Measurements from ENCODE around the gene PAQR8. TPM values are rescaled to one million over a fixed set of nuclear protein-coding genes. Genes with fewer than 3 reads are reported as not detected.
A peak's percentile ranks its signal among the peaks of the same experiment; 100 is the strongest.

PAQR8 gene
- total and polyA plus RNA-seq, 2 experiments from 2014 or later = 20.8 to 36.9 TPM

DNA sequence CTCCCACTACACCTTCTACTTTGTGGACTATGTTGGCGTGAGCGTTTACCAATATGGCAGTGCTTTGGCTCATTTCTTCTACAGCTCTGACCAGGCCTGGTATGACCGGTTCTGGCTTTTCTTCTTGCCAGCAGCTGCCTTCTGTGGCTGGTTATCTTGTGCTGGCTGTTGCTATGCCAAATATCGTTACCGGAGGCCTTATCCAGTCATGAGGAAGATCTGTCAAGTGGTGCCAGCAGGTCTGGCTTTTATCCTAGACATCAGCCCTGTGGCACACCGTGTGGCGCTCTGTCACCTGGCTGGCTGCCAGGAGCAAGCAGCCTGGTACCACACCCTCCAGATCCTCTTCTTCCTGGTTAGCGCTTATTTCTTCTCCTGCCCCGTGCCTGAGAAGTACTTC is 41.7 kb downstream of the PAQR8 start:
- no peak overlapping the region for H2AFZ ChIP-seq
- no peak for DNase-seq (ENCODE audit: low spot score)
- no peaks in the 10 kb centered on the region for H3K4me1 ChIP-seq (ENCODE audit: insufficient read depth)
- no peaks in the 10 kb centered on the region for H3K36me3 ChIP-seq (replicated peaks; ENCODE audit: insufficient read depth, low read depth)
- no peaks in the 10 kb centered on the region for H4K20me1 ChIP-seq (ENCODE audit: insufficient read depth, poor library complexity, severe bottlenecking)
- TF ChIP-seq EZH2 (IDR thresholded peaks at IDR 0.05; ENCODE audit: borderline replicate concordance) = no peak
- TF ChIP-seq, protein P1, sequence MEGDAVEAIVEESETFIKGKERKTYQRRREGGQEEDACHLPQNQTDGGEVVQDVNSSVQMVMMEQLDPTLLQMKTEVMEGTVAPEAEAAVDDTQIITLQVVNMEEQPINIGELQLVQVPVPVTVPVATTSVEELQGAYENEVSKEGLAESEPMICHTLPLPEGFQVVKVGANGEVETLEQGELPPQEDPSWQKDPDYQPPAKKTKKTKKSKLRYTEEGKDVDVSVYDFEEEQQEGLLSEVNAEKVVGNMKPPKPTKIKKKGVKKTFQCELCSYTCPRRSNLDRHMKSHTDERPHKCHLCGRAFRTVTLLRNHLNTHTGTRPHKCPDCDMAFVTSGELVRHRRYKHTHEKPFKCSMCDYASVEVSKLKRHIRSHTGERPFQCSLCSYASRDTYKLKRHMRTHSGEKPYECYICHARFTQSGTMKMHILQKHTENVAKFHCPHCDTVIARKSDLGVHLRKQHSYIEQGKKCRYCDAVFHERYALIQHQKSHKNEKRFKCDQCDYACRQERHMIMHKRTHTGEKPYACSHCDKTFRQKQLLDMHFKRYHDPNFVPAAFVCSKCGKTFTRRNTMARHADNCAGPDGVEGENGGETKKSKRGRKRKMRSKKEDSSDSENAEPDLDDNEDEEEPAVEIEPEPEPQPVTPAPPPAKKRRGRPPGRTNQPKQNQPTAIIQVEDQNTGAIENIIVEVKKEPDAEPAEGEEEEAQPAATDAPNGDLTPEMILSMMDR (IDR thresholded peaks at IDR 0.05; ENCODE audit: poor library complexity) = no peak
- no peak for TF ChIP-seq EZH2phosphoT487 (IDR thresholded peaks at IDR 0.05; ENCODE audit: low read depth, severe bottlenecking, unreplicated experiment)
- WGBS (ENCODE audit: low lambda C conversion rate, missing lambda C conversion rate) = 93% methylated on average over 9 of the region's 9 CpGs
- no peak overlapping the region for H3K27ac ChIP-seq
- peaks cover 24% of the 10 kb centered on the region for H3K79me2 ChIP-seq
- H3K4me2 ChIP-seq = no peak overlapping the region
- H3K27me3 ChIP-seq = no peaks in the 10 kb centered on the region
- H3K9me2 ChIP-seq (replicated peaks; ENCODE audit: insufficient read depth) = no peaks in the 10 kb centered on the region
- H3K4me3 ChIP-seq = no peak overlapping the region
- no peaks in the 10 kb centered on the region for H3K9me3 ChIP-seq (ENCODE audit: low read depth)

DNA sequence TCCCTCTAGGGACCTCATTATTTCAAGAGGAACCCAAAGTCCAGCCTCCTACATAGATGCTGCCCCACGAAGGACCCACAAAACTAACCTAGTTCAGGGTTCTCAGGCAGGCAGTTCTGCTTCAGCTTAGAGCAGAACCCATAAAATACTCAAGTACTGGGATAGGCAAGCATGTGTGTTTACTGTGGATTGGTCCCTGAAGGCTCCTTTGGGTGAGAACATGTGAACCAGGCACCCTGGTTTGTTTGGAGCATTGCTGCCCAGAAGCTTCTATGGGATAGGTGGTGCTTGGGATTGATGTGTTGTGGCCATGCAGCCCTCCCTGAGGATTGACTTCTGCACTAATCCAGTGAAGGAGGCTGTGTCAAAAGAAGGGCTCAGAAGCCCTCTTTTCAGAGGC is 43.3 kb downstream of the PAQR8 start:
- no peak for DNase-seq (ENCODE audit: low spot score)
- Histone ChIP-seq H3K27ac (no peak overlapping the region), H3K27me3 (no peaks in the 10 kb centered on the region), H2AFZ (no peak overlapping the region), H3K9me3 (ENCODE audit: low read depth) (no peaks in the 10 kb centered on the region), H3K4me1 (ENCODE audit: insufficient read depth) (peaks cover 3% of the 10 kb centered on the region), H4K20me1 (ENCODE audit: insufficient read depth, poor library complexity, severe bottlenecking) (no peaks in the 10 kb centered on the region), H3K36me3 (replicated peaks; ENCODE audit: insufficient read depth, low read depth) (no peaks in the 10 kb centered on the region), H3K4me2 (no peak overlapping the region), H3K79me2 (peaks cover 21% of the 10 kb centered on the region), H3K4me3 (no peak overlapping the region), H3K9me2 (replicated peaks; ENCODE audit: insufficient read depth) (no peaks in the 10 kb centered on the region)
- TF ChIP-seq, protein P1 (IDR thresholded peaks at IDR 0.05; ENCODE audit: poor library complexity) = no peak
- no peak for TF ChIP-seq EZH2 (IDR thresholded peaks at IDR 0.05; ENCODE audit: borderline replicate concordance)
- WGBS (ENCODE audit: low lambda C conversion rate, missing lambda C conversion rate) = 100% methylated on average over 1 of the region's 1 CpG

DNA sequence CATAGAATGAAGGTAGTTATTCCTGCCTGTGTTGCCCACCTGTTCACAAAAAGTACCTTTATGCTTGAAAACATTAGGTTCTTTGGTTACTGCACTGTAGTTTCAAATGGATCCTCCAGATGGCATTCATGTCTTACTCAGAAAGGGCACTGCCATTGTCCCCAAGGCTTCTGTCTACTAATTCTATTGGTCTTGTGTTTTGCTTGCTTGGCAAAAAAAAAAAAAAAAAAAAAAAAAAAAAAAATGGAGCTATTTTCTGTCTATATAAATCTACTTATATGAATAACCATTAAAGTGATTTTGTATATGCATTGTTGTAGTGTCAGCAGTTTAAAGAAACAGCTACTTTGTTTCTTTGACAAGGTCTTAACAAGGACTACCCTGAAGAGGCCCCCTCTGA is 45.5 kb downstream of the PAQR8 start:
- TF ChIP-seq EZH2phosphoT487 (IDR thresholded peaks at IDR 0.05; ENCODE audit: low read depth, severe bottlenecking, unreplicated experiment) = no peak
- no peak for TF ChIP-seq EZH2 (IDR thresholded peaks at IDR 0.05; ENCODE audit: borderline replicate concordance)
- TF ChIP-seq, protein P1 (IDR thresholded peaks at IDR 0.05; ENCODE audit: poor library complexity) = peak; percentile 48
- Histone ChIP-seq H3K27me3 (no peaks in the 10 kb centered on the region), H3K4me3 (no peak overlapping the region), H3K9me2 (replicated peaks; ENCODE audit: insufficient read depth) (no peaks in the 10 kb centered on the region), H4K20me1 (ENCODE audit: insufficient read depth, poor library complexity, severe bottlenecking) (no peaks in the 10 kb centered on the region), H3K79me2 (peaks cover 5% of the 10 kb centered on the region), H3K27ac (no peak overlapping the region), H3K4me1 (ENCODE audit: insufficient read depth) (peaks cover 12% of the 10 kb centered on the region), H3K36me3 (replicated peaks; ENCODE audit: insufficient read depth, low read depth) (no peaks in the 10 kb centered on the region), H2AFZ (no peak overlapping the region), H3K4me2 (no peak overlapping the region), H3K9me3 (ENCODE audit: low read depth) (no peaks in the 10 kb centered on the region)
- DNase-seq (ENCODE audit: low spot score) = peak; percentile 49

DNA sequence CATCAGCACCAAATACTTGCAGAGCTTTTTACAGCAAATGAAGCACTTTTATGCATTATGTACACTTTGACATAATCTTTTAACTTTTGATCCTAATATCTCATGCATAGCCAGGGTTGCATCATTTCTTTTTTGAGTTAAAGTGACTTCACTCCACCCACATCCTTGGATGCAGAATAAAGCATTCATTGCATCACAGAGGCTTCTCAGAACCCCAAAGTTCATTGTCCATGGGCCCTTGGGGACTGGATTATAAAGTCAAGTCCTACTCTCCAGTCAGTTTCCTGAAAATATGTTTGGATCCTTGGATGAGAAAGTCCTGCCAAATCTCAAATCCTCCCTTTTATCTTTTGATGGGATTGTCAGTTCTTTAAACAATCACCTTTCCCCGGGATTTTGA is 47.5 kb downstream of the PAQR8 start:
- peaks cover 12% of the 10 kb centered on the region for H3K4me1 ChIP-seq (ENCODE audit: insufficient read depth)
- DNase-seq (ENCODE audit: low spot score) = no peak

More for the DNA sequence above, 47.5 kb downstream of the PAQR8 start:
- no peak overlapping the region for H3K4me2 ChIP-seq
- H3K27me3 ChIP-seq = no peaks in the 10 kb centered on the region
- no peak overlapping the region for H2AFZ ChIP-seq
- TF ChIP-seq EZH2phosphoT487 (IDR thresholded peaks at IDR 0.05; ENCODE audit: low read depth, severe bottlenecking, unreplicated experiment) = no peak
- TF ChIP-seq EZH2 (IDR thresholded peaks at IDR 0.05; ENCODE audit: borderline replicate concordance) = no peak
- TF ChIP-seq, protein P1 (IDR thresholded peaks at IDR 0.05; ENCODE audit: poor library complexity) = no peak
- no peaks in the 10 kb centered on the region for H3K9me3 ChIP-seq (ENCODE audit: low read depth)
- 23% methylated on average over 1 of the region's 1 CpG for WGBS (ENCODE audit: low lambda C conversion rate, missing lambda C conversion rate)
- no peaks in the 10 kb centered on the region for H3K36me3 ChIP-seq (replicated peaks; ENCODE audit: insufficient read depth, low read depth)
- H4K20me1 ChIP-seq (ENCODE audit: insufficient read depth, poor library complexity, severe bottlenecking) = no peaks in the 10 kb centered on the region
- no peak overlapping the region for H3K4me3 ChIP-seq
- no peaks in the 10 kb centered on the region for H3K9me2 ChIP-seq (replicated peaks; ENCODE audit: insufficient read depth)
- H3K27ac ChIP-seq = no peak overlapping the region
- H3K79me2 ChIP-seq = peaks cover 5% of the 10 kb centered on the region
